Measurements from ENCODE around the gene NFX1.

The NFX1 gene

GRCh38 chr9:33419708-33420303 lies 129.5 kb downstream of the NFX1 start:
- H3K27ac ChIP-seq (ENCODE audit: low read depth, low read length, severe bottlenecking), result no peak overlapping the region
- 67 to 81% methylated on average over 4 to 7 of the region's 10 CpGs for WGBS, 2 experiments (ENCODE audit: insufficient coverage in 2 of 2)
- no peaks in the 10 kb centered on the region for H3K4me1 ChIP-seq (ENCODE audit: control insufficient read depth, insufficient read depth, low read length, poor library complexity, severe bottlenecking)

More at GRCh38 chr9:33419708-33420303, 129.5 kb downstream of the NFX1 start:
- Histone ChIP-seq H3K4me3 (ENCODE audit: extremely low read depth, insufficient read depth, low read length, poor library complexity, severe bottlenecking) (no peak overlapping the region), H3K36me3 (ENCODE audit: control insufficient read depth, insufficient read depth, low read length) (no peaks in the 10 kb centered on the region), H3K9me3 (ENCODE audit: control insufficient read depth, low read length) (no peaks in the 10 kb centered on the region)
